Heart left ventricle (tissue), 16 donors: ENCODE data around the gene AP4E1. TPM values are rescaled to one million over a fixed set of nuclear protein-coding genes. Genes with fewer than 3 reads are reported as not detected.
"Not testable (repeated sequence)": the region's sequence is repeated elsewhere in the genome, so short reads cannot be mapped to it uniquely, and the experiment has no call there.

Experiments
- ATAC-seq, 4 donors: fragments of 200-7000 bp; cut with Tn5 transposase; one replicate each; pipeline ENCODE4 v1.9.1; 2020 to 2022; ENCODE audit warnings: moderate library complexity in 4 of 4, mild to moderate bottlenecking in 3 of 4, moderate number of reproducible peaks in 1 of 4
- DNase-seq, 5 donors: peaks; one replicate each; pipeline ENCODE4 v3.0.0-alpha.2; 2020
- H3K27ac ChIP-seq, 12 donors: fragments of 200-600 bp; sonication (generic) in 4 of 12; one replicate each; pipeline versions ENCODE4 v1.5.0 to v1.8.0; 2016 to 2022; ENCODE audit warnings: mild to moderate bottlenecking in 2 of 12
- H3K27me3 ChIP-seq, 9 donors: fragments of 200-600 bp; sonication (generic) in 2 of 9; one replicate each; pipeline versions ENCODE4 v1.5.1 to v1.8.0; 2016 to 2022; ENCODE audit warnings: mild to moderate bottlenecking in 3 of 9
- H3K36me3 ChIP-seq, 9 donors: fragments of 200-600 bp; sonication (generic) in 2 of 9; one replicate each; pipeline versions ENCODE4 v1.5.0 to v1.8.0; 2018 to 2022; ENCODE audit warnings: mild to moderate bottlenecking in 2 of 9
- H3K4me1 ChIP-seq, 12 donors: fragments of 200-600 bp; sonication (generic) in 4 of 12; one replicate each; pipeline versions ENCODE4 v1.5.0 to v1.8.0; 2016 to 2022; ENCODE audit warnings: mild to moderate bottlenecking in 3 of 12
- H3K4me3 ChIP-seq, 12 donors: fragments of 200-600 bp; sonication (generic) in 4 of 12; one replicate each; pipeline versions ENCODE4 v1.5.0 to v1.8.0; 2017 to 2022; ENCODE audit warnings: mild to moderate bottlenecking in 9 of 12, moderate library complexity in 4 of 12
- H3K9me3 ChIP-seq, 12 donors: fragments of 200-600 bp; sonication (generic) in 4 of 12; one replicate each; pipeline versions ENCODE4 v1.5.0 to v1.8.0; 2016 to 2022; ENCODE audit warnings: mild to moderate bottlenecking in 1 of 12
- CTCF ChIP-seq, 12 donors: fragments of 200-600 bp; sonication (generic) in 4 of 12; IDR thresholded peaks; one replicate each; pipeline versions ENCODE4 v1.5.0 to v1.8.0; 2018 to 2022; ENCODE audit warnings: antibody characterized with exemption in 12 of 12, mild to moderate bottlenecking in 5 of 12
- POLR2A ChIP-seq, 2 donors: fragments of 450-650 bp; IDR thresholded peaks; one replicate each; pipeline ENCODE4 v1.6.1; 2017; ENCODE audit warnings: antibody characterized with exemption in 2 of 2, mild to moderate bottlenecking in 2 of 2, moderate library complexity in 2 of 2
- WGBS, 4 donors: extraction: QIAGEN DNeasy Blood & Tissue Kit in 2 of 4; methylation state at CpG; one replicate each; pipeline versions ENCODE4 v1.1.5 to v1.1.7; 2013 to 2018; 5-methylcytosine and 5-hydroxymethylcytosine counted together
- intact Hi-C, 10 donors: fragments of 100-400 bp; cut with DNase I; formaldehyde crosslinking; loops; one replicate each; pipeline versions ENCODE4 v1.11.1 to v1.14.2; 2022
- polyA plus RNA-seq, 2 donors: library from polyadenylated mRNA; stranded (reverse); fragments of 200-250 nt; gene quantifications; one replicate each; pipeline ENCODE4 v1.2.3, GENCODE V29; 2013
- total RNA-seq, 9 donors: library from RNA; depleted of rRNA in 2 of 9; stranded (reverse); fragments of >200 nt in 2 of 9; fragmentation: NEBNext Ultra II Directional in 3 of 9; extraction: Animal tissue kit (Norgen Biotek cat#: 25700) in 3 of 9; gene quantifications; one replicate each; pipeline versions ENCODE4 v1.1.0 to v1.2.4, GENCODE V29; 2016 to 2023
- donor health status: ischemic (EF 13 %, LVEDD 7.1; RV severe dilation, severe dysfunction).
- donor health status: healthy with polysubstance abuse.
- donor health status: DM: no; HTN: yes; CAD: no.
- donor health status: DM: no; HTN: no; CAD: no.
- donor health status: ischemic (EF 25% LVEDD 6.9; RV normal size, moderate dysfunction).
- donor health status: ischemic (EF 25% LVEDD 5.7; RV mildly dilated, moderate dysfunction).
- donor health status: healthy.
- donor health status: DM: yes; HTN: yes; CAD: no.
- donor health status: ischemic (EF 35%, LVEDD 5.7; RV mildly dilated, moderate dysfunction).
- donor health status: nonischemic (EF 11% LVEDD 7.7; RV severe dilation, severe dysfunction).
- donor health status: DM: yes; HTN: yes; CAD: no.
- donor health status: PGD.
- donor health status: ischemic (EF 29% LVEDD 5.4; RV normal size, mild dysfunction).
- donor health status: nonischemic (EF 23%, LVEDD 6.1; RV moderate dilation, normal function).

Gene AP4E1
- total and polyA plus RNA-seq, 11 donors = 2.2 to 12.0 (median 8.4) TPM

- no peak for DNase-seq
- Histone ChIP-seq H3K27ac (no peak overlapping the region), H3K4me3 (no peak overlapping the region), H3K36me3 (peaks cover 0 to 8% (median 0%) of the 10 kb centered on the region in 9 donors), H3K27me3 (no peaks in the 10 kb centered on the region), H3K4me1 (peaks cover 0 to 13% (median 0%) of the 10 kb centered on the region in 12 donors), H3K9me3 (peaks cover 0 to 16% (median 6%) of the 10 kb centered on the region in 12 donors)
- ATAC-seq = no peak
- 93 to 97% (median 94%) methylated on average over 5 of the region's 5 CpGs for WGBS, 4 donors
- TF ChIP-seq POLR2A (IDR thresholded peaks at IDR 0.05) (no peak), CTCF (IDR thresholded peaks at IDR 0.05) (no peak)
- intact Hi-C loops = no loop called here
Observed at GRCh38 chr15:50890751-50891150, 17.7 kb upstream of the AP4E1 start.

- intact Hi-C loops = no loop called here
- TF ChIP-seq CTCF (IDR thresholded peaks at IDR 0.05) = no peak
- no peak for TF ChIP-seq POLR2A (IDR thresholded peaks at IDR 0.05)
- DNase-seq = no peak
- H3K36me3 ChIP-seq = peaks cover 0 to 8% (median 0%) of the 10 kb centered on the region in 9 donors
- H3K4me1 ChIP-seq = peaks cover 0 to 9% (median 0%) of the 10 kb centered on the region in 12 donors
- 96 to 100% (median 97%) methylated on average over 1 of the region's 1 CpG for WGBS, 4 donors
- ATAC-seq = no peak
- H3K4me3 ChIP-seq = no peak overlapping the region
- no peak overlapping the region for H3K27ac ChIP-seq
- H3K27me3 ChIP-seq = no peaks in the 10 kb centered on the region
- peaks cover 0 to 16% (median 6%) of the 10 kb centered on the region in 12 donors for H3K9me3 ChIP-seq
Observed at GRCh38 chr15:50891159-50891558, 17.3 kb upstream of the AP4E1 start.

- WGBS, 4 donors = 89 to 97% (median 93%) methylated on average over 3 of the region's 3 CpGs
Observed at GRCh38 chr15:50893976-50894375, 14.5 kb upstream of the AP4E1 start.

GRCh38 chr15:50901390-50901789 lies 7.1 kb upstream of the AP4E1 start:
- intact Hi-C loops = loop anchor here in 3 of 10 donors (10.0 kb wide), 2 partner anchors 227 to 547 kb away; partner anchors contain the start of gene GABPB1 (in 1 of the 3)
- WGBS, 4 donors = 92 to 94% (median 94%) methylated on average over 8 of the region's 8 CpGs
- not testable (repeated sequence) for H3K4me1 ChIP-seq, H3K27me3 ChIP-seq, DNase-seq, H3K36me3 ChIP-seq, ATAC-seq, H3K4me3 ChIP-seq, H3K27ac ChIP-seq, H3K9me3 ChIP-seq

More at GRCh38 chr15:50893976-50894375, 14.5 kb upstream of the AP4E1 start:
- Histone ChIP-seq H3K4me1 (no peaks in the 10 kb centered on the region), H3K27ac (no peak overlapping the region), H3K9me3 (peaks cover 0 to 16% (median 6%) of the 10 kb centered on the region in 12 donors), H3K27me3 (no peaks in the 10 kb centered on the region), H3K4me3 (no peak overlapping the region), H3K36me3 (peaks cover 0 to 8% (median 0%) of the 10 kb centered on the region in 9 donors)
- intact Hi-C loops = no loop called here
- no peak for DNase-seq
- TF ChIP-seq CTCF (IDR thresholded peaks at IDR 0.05) = no peak
- TF ChIP-seq POLR2A (IDR thresholded peaks at IDR 0.05) = no peak
- no peak for ATAC-seq

GRCh38 chr15:50904211-50904610 lies 4.3 kb upstream of the AP4E1 start:
- intact Hi-C loops = loop anchor here in 3 of 10 donors (10.0 kb wide), 2 partner anchors 229 to 549 kb away; partner anchors contain the start of gene GABPB1 (in 1 of the 3)
- DNase-seq (no peak), ATAC-seq (no peak)
- Histone ChIP-seq H3K36me3 (peaks cover 0 to 7% (median 0%) of the 10 kb centered on the region in 9 donors), H3K4me1 (peaks cover 0 to 15% (median 6%) of the 10 kb centered on the region in 12 donors), H3K27ac (no peak overlapping the region), H3K4me3 (no peak overlapping the region), H3K9me3 (no peaks in the 10 kb centered on the region), H3K27me3 (no peaks in the 10 kb centered on the region)
- TF ChIP-seq CTCF (IDR thresholded peaks at IDR 0.05) (no peak), POLR2A (IDR thresholded peaks at IDR 0.05) (no peak)
